ENCODE data around the gene PLIN1. TPM values are rescaled to one million over a fixed set of nuclear protein-coding genes. Genes with fewer than 3 reads are reported as not detected.

Gene PLIN1
- total and polyA plus RNA-seq, 9 of the 15 experiments (the other 6 are each of a cell fraction or from before 2014, with no cell fraction given), result not detected

GRCh38 chr15:89686522-89686921 lies 7.4 kb upstream of the PLIN1 start:
- TF ChIP-seq, protein P1, sequence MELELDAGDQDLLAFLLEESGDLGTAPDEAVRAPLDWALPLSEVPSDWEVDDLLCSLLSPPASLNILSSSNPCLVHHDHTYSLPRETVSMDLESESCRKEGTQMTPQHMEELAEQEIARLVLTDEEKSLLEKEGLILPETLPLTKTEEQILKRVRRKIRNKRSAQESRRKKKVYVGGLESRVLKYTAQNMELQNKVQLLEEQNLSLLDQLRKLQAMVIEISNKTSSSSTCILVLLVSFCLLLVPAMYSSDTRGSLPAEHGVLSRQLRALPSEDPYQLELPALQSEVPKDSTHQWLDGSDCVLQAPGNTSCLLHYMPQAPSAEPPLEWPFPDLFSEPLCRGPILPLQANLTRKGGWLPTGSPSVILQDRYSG (tag; conservative IDR thresholded peaks at IDR 0.05; ENCODE audit: low read depth), result no peak
- TF ChIP-seq SREBF2 (CRISPR knock-in tag; IDR thresholded peaks at IDR 0.05), result no peak
- no peak for TF ChIP-seq FOXO4 (CRISPR knock-in tag; IDR thresholded peaks at IDR 0.05)
- TF ChIP-seq, protein P2, sequence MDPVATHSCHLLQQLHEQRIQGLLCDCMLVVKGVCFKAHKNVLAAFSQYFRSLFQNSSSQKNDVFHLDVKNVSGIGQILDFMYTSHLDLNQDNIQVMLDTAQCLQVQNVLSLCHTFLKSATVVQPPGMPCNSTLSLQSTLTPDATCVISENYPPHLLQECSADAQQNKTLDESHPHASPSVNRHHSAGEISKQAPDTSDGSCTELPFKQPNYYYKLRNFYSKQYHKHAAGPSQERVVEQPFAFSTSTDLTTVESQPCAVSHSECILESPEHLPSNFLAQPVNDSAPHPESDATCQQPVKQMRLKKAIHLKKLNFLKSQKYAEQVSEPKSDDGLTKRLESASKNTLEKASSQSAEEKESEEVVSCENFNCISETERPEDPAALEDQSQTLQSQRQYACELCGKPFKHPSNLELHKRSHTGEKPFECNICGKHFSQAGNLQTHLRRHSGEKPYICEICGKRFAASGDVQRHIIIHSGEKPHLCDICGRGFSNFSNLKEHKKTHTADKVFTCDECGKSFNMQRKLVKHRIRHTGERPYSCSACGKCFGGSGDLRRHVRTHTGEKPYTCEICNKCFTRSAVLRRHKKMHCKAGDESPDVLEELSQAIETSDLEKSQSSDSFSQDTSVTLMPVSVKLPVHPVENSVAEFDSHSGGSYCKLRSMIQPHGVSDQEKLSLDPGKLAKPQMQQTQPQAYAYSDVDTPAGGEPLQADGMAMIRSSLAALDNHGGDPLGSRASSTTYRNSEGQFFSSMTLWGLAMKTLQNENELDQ (CRISPR knock-in tag; IDR thresholded peaks at IDR 0.05; ENCODE audit: borderline replicate concordance), result no peak
- no peak for TF ChIP-seq STAT6 (CRISPR knock-in tag; IDR thresholded peaks at IDR 0.05)
- TF ChIP-seq SNAPC5 (CRISPR knock-in tag; IDR thresholded peaks at IDR 0.05), result no peak
- no peak for TF ChIP-seq GMEB1 (CRISPR knock-in tag; IDR thresholded peaks at IDR 0.05)
- TF ChIP-seq ZNF778 (CRISPR knock-in tag; IDR thresholded peaks at IDR 0.05), result no peak
- FAIRE-seq (no peak), ATAC-seq (no peak), DNase-seq (ENCODE audit: extremely low read depth in 1 of 4, low spot score in 3 of 4) (no peak)
- no peak overlapping the region for H3K27ac ChIP-seq (ENCODE audit: extremely low read depth, low read depth, low read length)
- in situ Hi-C loops (cut with MboI), result no loop called here
- H3K9ac ChIP-seq (ENCODE audit: insufficient read depth in 1 of 2, low read depth in 2 of 2, low read length in 2 of 2), result no peak overlapping the region
- intact Hi-C loops (cut with micrococcal nuclease), result no loop called here
- H3K27me3 ChIP-seq (ENCODE audit: control insufficient read depth in 2 of 2, insufficient read depth in 2 of 2, low read length in 2 of 2), result peaks cover 17 to 39% of the 10 kb centered on the region in 2 experiments; a peak in 4 of 5 replicates
- H3K36me3 ChIP-seq (ENCODE audit: control insufficient read depth, insufficient read depth, low read length), result no peaks in the 10 kb centered on the region
- no peaks in the 10 kb centered on the region for H3K9me3 ChIP-seq (replicated peaks; ENCODE audit: control insufficient read depth, insufficient read depth, low read depth, low read length)
- no peaks in the 10 kb centered on the region for H3K9me1 ChIP-seq (ENCODE audit: control insufficient read depth, insufficient read depth, low read length)
- H3K4me2 ChIP-seq (ENCODE audit: insufficient read depth, low read length), result no peak overlapping the region
- H3K79me2 ChIP-seq (ENCODE audit: control insufficient read depth, insufficient read depth, low read length), result no peaks in the 10 kb centered on the region
- no peak overlapping the region for H2AFZ ChIP-seq (ENCODE audit: low read depth, low read length)
- CTCF ChIA-PET (ENCODE audit: low intra/inter-chr PET ratio), result no interaction called here
- no peaks in the 10 kb centered on the region for H4K20me1 ChIP-seq (replicated peaks; ENCODE audit: control insufficient read depth, insufficient read depth, low read length)
- POLR2A ChIA-PET, result interaction anchor here (0.7 kb wide), 1 partner anchor 65 kb away, joined by 3 read pairs; no protein-coding TSS in a partner anchor
- no peak overlapping the region for H3K4me3 ChIP-seq
- H3K4me1 ChIP-seq (replicated peaks in 1 of 2; ENCODE audit: control insufficient read depth in 2 of 2, insufficient read depth in 2 of 2, low read length in 2 of 2), result peaks cover 0 to 9% of the 10 kb centered on the region in 2 experiments; a peak in 2 of 5 replicates
- BruUV-seq (replicated peaks), result no TSS peak
